OCI-LY7 (cell line): ENCODE measurements around the gene TMEM41B. TPM values are rescaled to one million over a fixed set of nuclear protein-coding genes. Genes with fewer than 3 reads are reported as not detected.
"Not testable (repeated sequence)": the region's sequence is repeated elsewhere in the genome, so short reads cannot be mapped to it uniquely, and the experiment has no call there.

Experiments
- BruUV-seq: library from RNA; stranded (reverse); fragments of 400-500 nt; replicated peaks from 2 replicates; lab custom pipeline; 2021; lab: Mats Ljungman, UMichigan
- CTCF ChIA-PET: fragments of 300-600 bp; sonication (Branson Sonifier 250); formaldehyde crosslinking; loops from one replicate; lab custom pipeline; 2022; ENCODE audit warnings: antibody characterized with exemption; ENCODE audit not compliant: unreplicated experiment; lab: Charles Lee
- POLR2A ChIA-PET: fragments of 300-600 bp; sonication (Branson Sonifier 250); formaldehyde crosslinking; loops from one replicate; lab custom pipeline; 2022; ENCODE audit warnings: antibody characterized with exemption; lab: Charles Lee
- DNase-seq: peaks from one replicate; pipeline ENCODE4 v3.0.0-alpha.2; 2015; ENCODE audit warnings: low spot score
- H2AFZ ChIP-seq: fragments of 200-600 bp; sonication (generic), shearing (Covaris generic); 2 replicates; pipeline ENCODE4 v1.6.1; 2014; ENCODE audit warnings: mild to moderate bottlenecking, antibody characterized with exemption, low read length, moderate library complexity
- H3K27ac ChIP-seq: fragments of 200-600 bp; sonication (generic); 2 replicates; pipeline ENCODE4 v1.5.1; 2014; ENCODE audit warnings: mixed run types, low read depth, mild to moderate bottlenecking, moderate library complexity, low read length, inconsistent platforms; ENCODE audit not compliant: poor library complexity, severe bottlenecking
- H3K36me3 ChIP-seq: fragments of 200-600 bp; sonication (generic); 2 replicates; pipeline ENCODE4 v1.6.1; 2014; ENCODE audit warnings: mild to moderate bottlenecking, antibody characterized with exemption, low read length, moderate library complexity, mixed read lengths; ENCODE audit not compliant: insufficient read depth
- H3K4me1 ChIP-seq: fragments of 200-600 bp; sonication (generic); 2 replicates; pipeline ENCODE4 v1.5.1; 2014; ENCODE audit warnings: mild to moderate bottlenecking, low read length; ENCODE audit not compliant: insufficient read depth, poor library complexity, severe bottlenecking
- H3K4me2 ChIP-seq: fragments of 200-600 bp; sonication (generic); 2 replicates; pipeline ENCODE4 v1.6.1; 2014; ENCODE audit warnings: mild to moderate bottlenecking, low read length
- H3K4me3 ChIP-seq: fragments of 200-600 bp; sonication (generic); 2 replicates; pipeline ENCODE4 v1.5.1; 2014; ENCODE audit warnings: mild to moderate bottlenecking, low read depth, low read length; ENCODE audit not compliant: poor library complexity, severe bottlenecking
- H3K79me2 ChIP-seq: fragments of 200-600 bp; sonication (generic); 2 replicates; pipeline ENCODE4 v1.6.1; 2016; ENCODE audit warnings: low read depth, mild to moderate bottlenecking, low read length, moderate library complexity, mixed read lengths; ENCODE audit not compliant: insufficient read depth
- H3K9me2 ChIP-seq: fragments of 200-600 bp; sonication (generic); 2 replicates; pipeline ENCODE4 v1.6.1; 2016; ENCODE audit warnings: mild to moderate bottlenecking, low read length, mixed read lengths; ENCODE audit not compliant: insufficient read depth
- H3K9me3 ChIP-seq: fragments of 200-600 bp; sonication (generic); 2 replicates; pipeline ENCODE4 v1.6.1; 2014; ENCODE audit warnings: mild to moderate bottlenecking, mixed run types, low read length, mixed read lengths
- H4K20me1 ChIP-seq: fragments of 200-600 bp; sonication (generic); 2 replicates; pipeline ENCODE4 v1.6.1; 2014; ENCODE audit warnings: mild to moderate bottlenecking, antibody characterized with exemption, low read length, moderate library complexity, mixed read lengths; ENCODE audit not compliant: insufficient read depth
- CTCF ChIP-seq: fragments of 200-600 bp; sonication (generic); conservative IDR thresholded peaks from 2 replicates; pipeline ENCODE4 v1.5.1; 2014; ENCODE audit warnings: mild to moderate bottlenecking, antibody characterized with exemption, low read length, moderate library complexity, mixed read lengths
- EZH2phosphoT487 ChIP-seq: fragments of 200-600 bp; sonication (generic); IDR thresholded peaks from 2 replicates; pipeline ENCODE4 v1.6.1; 2018; ENCODE audit warnings: low read depth, borderline replicate concordance, mild to moderate bottlenecking, mixed run types, antibody characterized with exemption, low read length, moderate library complexity, mixed read lengths
- intact Hi-C: fragments of 100-400 bp; cut with micrococcal nuclease; formaldehyde crosslinking; loops from one replicate; pipeline ENCODE4 v1.10.0; 2022; ENCODE audit not compliant: unreplicated experiment
- total RNA-seq, 2 experiments: library from RNA; depleted of rRNA in 1 of 2; stranded (reverse); fragments of >200 nt in 1 of 2; shearing (Covaris generic) in 1 of 2; gene quantifications; 2 replicates each; pipeline ENCODE4 v1.2.3, GENCODE V29; 2014 to 2022

TMEM41B gene
- total RNA-seq, 2 experiments from 2014 or later: 44.3 to 46.9 TPM

DNA sequence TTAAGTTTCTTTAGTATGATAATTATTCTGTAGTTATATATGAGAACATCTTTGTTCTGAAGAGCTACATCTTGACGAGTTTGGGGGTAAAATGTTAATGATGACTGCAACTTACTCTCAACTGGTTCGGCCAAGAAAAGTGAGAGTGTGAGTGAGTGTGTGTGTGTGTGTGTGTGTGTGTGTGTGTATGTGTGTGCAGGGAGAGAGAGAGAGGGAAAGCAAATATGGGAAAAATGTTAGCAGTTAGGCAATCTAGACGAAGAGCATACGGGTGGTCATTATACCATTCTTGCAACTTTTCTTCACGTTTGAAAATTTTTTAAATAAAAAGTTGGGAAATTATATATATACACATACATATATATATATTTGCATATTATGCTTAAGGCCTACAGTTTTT is 18.3 kb upstream of the TMEM41B start:
- Histone ChIP-seq H3K4me2 (no peak overlapping the region), H3K9me2 (no peaks in the 10 kb centered on the region), H3K79me2 (no peaks in the 10 kb centered on the region), H3K4me1 (no peaks in the 10 kb centered on the region), H3K4me3 (no peak overlapping the region), H3K36me3 (no peaks in the 10 kb centered on the region), H3K9me3 (no peaks in the 10 kb centered on the region), H4K20me1 (no peaks in the 10 kb centered on the region), H2AFZ (no peak overlapping the region), H3K27ac (no peak overlapping the region)
- POLR2A ChIA-PET: interaction anchor here (0.6 kb wide), 1 partner anchor 91 kb away, joined by 6 read pairs; no protein-coding TSS in a partner anchor
- BruUV-seq: no TSS peak
- no peak for DNase-seq
- intact Hi-C loops: no loop called here
- CTCF ChIA-PET: no interaction called here
- TF ChIP-seq CTCF: no peak
- no peak for TF ChIP-seq EZH2phosphoT487

GRCh38 chr11:9330387-9331384 is 16.3 kb upstream of the TMEM41B start:
- Histone ChIP-seq H3K4me1 (no peaks in the 10 kb centered on the region), H2AFZ (no peak overlapping the region), H3K4me3 (no peak overlapping the region), H3K27ac (no peak overlapping the region), H3K4me2 (no peak overlapping the region), H3K36me3 (no peaks in the 10 kb centered on the region), H3K79me2 (no peaks in the 10 kb centered on the region), H4K20me1 (no peaks in the 10 kb centered on the region), H3K9me3 (no peaks in the 10 kb centered on the region), H3K9me2 (no peaks in the 10 kb centered on the region)
- no peak for TF ChIP-seq CTCF
- no peak for TF ChIP-seq EZH2phosphoT487
- BruUV-seq: no TSS peak
- intact Hi-C loops: no loop called here
- ChIA-PET CTCF (no interaction called here), POLR2A (interaction anchor here (0.5 to 1.8 kb wide), 2 partner anchors 59 to 499 kb away, joined by 3 to 5 read pairs; no protein-coding TSS in a partner anchor)
- DNase-seq: no peak

- peaks cover 9% of the 10 kb centered on the region for H3K4me1 ChIP-seq
- H3K9me3 ChIP-seq: no peaks in the 10 kb centered on the region
- no peaks in the 10 kb centered on the region for H3K36me3 ChIP-seq
- no peak overlapping the region for H3K27ac ChIP-seq
- no peak for TF ChIP-seq EZH2phosphoT487
- no peak for TF ChIP-seq CTCF
- no peaks in the 10 kb centered on the region for H4K20me1 ChIP-seq
- no TSS peak for BruUV-seq
- DNase-seq: no peak
- CTCF ChIA-PET: no interaction called here
- H3K79me2 ChIP-seq: no peaks in the 10 kb centered on the region
- POLR2A ChIA-PET: no interaction called here
- no peak overlapping the region for H2AFZ ChIP-seq
- intact Hi-C loops: no loop called here
- H3K4me3 ChIP-seq: no peak overlapping the region
- H3K9me2 ChIP-seq: no peaks in the 10 kb centered on the region
- H3K4me2 ChIP-seq: no peak overlapping the region
Observed at GRCh38 chr11:9320047-9320446, 5.7 kb upstream of the TMEM41B start.

- DNase-seq, H3K9me3 ChIP-seq, H3K36me3 ChIP-seq, H3K27ac ChIP-seq, H4K20me1 ChIP-seq, intact Hi-C loops, CTCF ChIA-PET, H3K79me2 ChIP-seq, H3K4me2 ChIP-seq, H3K4me3 ChIP-seq, POLR2A ChIA-PET, H3K9me2 ChIP-seq, BruUV-seq: not testable (repeated sequence)
- Histone ChIP-seq H3K4me1 (peaks cover 12% of the 10 kb centered on the region), H2AFZ (peak overlapping the region; percentile 30; the same call in 1 of the 2 replicates)
Observed at GRCh38 chr11:9319377-9320001, 5.1 kb upstream of the TMEM41B start.
